Suppressor macrophage treated with lipopolysaccharide for 4 hours (primary cell): ENCODE results near the gene C14orf180.
"Not testable (repeated sequence)": the region's sequence is repeated elsewhere in the genome, so short reads cannot be mapped to it uniquely, and the experiment has no call there.

ENCODE experiments used
- DNase-seq: peaks from one replicate; pipeline ENCODE4 v3.0.0-alpha.2; 2020

C14orf180 gene

DNA sequence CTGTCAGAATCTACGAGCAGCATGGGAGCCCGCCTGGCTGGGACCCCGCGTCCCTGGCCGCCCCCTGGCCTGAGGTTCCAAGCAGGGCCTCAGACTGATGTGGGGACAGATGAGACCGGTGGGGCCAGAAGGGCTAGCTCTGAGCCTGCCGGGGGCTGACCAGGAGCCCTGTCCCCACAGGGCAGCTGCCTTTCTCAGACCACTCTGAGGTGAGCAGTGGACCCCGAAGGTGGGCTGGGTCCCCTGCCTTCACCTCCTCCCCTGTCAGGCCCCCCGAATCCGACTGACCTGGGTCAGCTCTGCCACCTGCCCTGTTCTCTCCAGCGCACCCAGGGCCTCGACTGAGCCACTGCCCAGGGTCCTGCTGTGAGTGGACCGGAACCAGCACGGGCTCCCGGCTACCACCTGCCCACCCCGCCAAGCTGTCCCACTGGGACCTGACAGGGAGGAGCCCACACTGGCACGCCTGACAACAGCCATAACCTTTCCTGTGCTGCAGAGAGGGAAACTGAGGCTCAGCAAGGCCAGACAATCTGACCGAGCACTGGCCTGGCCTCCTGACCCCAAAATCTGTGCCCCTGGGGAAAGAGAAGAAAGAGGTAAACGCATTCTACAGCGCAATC lies 54.7 kb downstream of the C14orf180 start:
- no peak for DNase-seq

DNA sequence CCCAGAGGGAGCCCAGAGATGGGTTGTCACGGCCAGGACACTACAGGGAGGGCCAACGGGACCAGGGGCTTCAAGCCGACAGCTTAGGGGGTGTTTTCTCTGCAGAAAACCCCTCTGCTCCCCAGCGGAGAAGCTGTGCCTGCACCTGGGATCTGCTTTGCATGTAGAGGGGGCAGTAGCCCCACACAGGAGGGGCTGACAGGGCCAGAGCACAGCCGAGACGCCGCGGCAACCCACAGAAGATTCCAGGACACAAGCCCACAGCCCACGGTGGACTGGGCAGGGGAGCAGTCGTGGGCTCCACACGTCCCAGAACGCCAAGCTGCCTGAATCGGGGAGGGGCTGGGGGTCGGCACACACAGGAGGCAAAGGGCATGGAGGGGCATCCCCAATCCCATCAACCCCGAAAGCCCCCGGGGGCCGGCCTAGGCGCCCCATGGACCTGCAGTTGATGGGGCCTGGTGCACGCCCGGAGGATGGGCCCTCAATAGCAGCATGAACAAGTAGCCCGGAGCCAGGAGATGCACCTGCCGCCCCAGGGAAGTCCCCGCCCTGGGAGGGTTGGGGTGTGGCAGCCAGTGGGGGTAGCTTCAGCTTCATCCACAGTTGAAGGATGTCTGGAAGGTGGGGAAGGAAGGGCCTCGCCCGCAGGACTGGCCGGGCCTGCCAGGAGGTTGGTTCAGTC lies 55.5 kb downstream of the C14orf180 start:
- no peak for DNase-seq

DNA sequence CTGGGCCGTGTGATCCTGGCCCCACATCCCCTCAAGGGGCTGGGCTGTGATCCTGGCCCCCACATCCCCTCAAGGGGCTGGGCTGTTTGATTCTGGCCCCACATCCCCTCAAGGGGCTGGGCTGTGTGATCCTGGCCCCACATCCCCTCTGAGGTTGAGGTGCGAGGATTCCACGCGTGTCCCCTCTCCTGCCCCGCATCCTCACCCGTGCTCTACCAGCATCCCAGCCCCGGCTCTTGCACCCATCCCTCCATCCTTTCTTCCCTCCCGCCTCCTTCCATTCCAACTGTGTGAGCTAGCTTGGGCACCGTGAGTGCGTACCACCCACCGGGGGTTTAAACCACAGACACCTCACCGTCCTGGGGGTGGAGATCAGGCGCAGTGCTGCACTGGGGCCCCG lies 56.2 kb downstream of the C14orf180 start:
- no peak for DNase-seq

DNA sequence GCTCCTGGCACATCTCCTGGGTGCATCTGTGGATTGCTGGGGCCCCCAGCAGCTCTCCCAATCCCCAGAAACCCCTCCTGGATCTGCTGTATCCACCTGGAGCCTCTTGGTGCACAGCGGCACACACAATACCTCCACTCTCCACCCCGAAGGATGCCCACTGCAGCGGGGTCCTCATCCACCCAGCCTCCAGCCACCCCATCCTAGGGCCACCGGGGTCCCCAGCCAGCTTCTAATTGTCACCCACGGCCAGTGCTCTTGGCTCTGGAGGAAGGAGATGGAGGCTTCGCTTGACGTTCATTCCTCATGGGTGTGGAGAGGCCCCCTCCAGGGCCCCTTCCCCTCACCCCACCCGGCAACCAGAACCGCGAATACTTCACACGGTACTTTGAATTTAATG lies 56.6 kb downstream of the C14orf180 start:
- DNase-seq: no peak

DNA sequence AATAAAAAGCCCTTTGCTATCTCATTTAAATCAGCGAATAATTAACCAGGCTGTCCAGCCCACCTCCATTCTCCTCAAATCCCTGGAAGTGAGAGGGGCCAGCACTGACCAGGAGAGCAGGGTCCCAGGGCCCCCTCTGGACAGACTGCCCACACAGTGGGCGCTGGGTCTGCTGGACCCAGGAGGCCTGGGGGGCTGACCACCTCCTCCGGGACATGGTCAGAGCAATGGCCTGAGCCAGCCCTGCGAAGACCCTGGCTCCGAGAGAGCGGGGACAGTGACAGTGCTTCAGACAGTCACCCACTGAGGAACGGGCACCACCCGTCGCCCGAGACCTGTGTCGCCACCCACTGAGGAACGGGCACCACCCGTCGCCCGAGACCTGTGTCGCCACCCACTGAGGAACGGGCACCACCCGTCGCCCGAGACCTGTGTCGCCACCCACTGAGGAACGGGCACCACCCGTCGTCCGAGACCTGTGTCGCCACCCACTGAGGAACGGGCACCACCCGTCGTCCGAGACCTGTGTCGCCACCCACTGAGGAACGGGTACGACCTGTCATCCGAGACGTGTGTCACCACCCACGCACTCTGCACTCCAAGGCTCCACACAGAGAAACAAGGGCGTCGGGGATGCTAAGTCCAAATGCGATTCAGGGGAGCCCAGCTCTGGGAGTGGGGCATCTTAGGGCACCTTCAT lies 57.4 kb downstream of the C14orf180 start:
- DNase-seq: not testable (repeated sequence)

DNA sequence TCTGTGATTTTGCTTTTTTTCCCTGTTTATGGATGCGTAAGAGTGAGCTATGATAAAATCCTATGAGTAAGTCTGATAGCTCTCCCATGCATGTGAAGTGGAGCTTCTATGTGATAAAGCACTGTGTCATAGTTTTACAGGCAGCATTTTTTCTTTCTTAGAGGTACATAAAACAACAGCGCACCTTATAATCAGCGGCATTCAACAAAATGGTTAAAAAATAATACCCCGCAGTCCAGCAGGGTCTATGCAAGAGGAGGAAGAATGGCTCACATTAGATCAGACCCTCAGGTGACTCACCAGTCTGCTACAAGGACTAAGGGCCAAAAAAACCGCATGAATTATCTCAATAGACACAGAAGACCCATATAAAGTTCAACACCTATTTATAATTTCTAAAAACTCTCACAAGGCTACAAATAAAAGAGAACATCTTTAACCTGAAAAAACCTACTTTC lies 58.0 kb downstream of the C14orf180 start:
- no peak for DNase-seq

DNA sequence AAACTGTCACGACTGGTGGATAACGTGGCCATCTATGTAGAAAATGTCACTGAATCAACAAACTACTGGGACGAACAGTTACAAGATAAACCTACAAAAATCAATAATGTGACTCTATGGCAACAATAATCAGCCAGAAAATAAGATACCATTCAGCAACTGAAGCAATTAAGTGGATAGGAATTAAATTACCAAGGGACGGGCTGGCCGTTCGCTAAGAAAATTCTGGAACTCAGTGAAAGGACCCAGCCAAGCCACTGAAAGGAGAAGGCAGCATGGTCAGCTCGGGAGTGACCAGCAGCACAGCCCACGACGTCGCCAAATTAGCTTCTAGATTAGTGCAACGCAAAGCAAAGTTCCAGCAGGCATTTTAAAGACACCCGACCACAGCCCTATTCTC lies 58.6 kb downstream of the C14orf180 start:
- no peak for DNase-seq

DNA sequence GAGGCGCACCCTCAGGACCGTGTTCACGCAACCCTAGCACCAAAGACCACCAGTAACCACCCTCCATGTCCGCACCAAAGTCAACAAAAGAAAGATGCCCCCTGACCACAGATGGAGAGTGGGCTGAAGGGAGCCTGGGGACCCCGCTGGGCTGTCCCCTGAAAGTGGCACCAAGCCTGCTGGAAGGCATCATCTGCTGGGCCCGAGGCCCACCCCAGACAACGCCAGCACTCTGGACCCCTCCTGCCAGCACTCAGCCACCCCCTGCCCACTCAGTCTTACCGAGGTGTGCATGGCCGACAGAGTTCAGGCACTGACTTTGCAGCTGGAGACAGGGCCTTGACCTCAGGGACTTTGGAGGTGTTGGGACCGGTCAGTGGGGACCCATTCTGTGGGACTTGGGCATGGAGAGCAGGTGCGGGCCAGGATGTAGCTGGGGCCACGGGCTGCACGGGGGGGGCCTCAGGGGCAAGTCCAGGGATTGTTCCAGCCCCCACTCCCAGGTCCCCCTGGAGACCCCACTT lies 59.4 kb downstream of the C14orf180 start:
- DNase-seq: no peak

DNA sequence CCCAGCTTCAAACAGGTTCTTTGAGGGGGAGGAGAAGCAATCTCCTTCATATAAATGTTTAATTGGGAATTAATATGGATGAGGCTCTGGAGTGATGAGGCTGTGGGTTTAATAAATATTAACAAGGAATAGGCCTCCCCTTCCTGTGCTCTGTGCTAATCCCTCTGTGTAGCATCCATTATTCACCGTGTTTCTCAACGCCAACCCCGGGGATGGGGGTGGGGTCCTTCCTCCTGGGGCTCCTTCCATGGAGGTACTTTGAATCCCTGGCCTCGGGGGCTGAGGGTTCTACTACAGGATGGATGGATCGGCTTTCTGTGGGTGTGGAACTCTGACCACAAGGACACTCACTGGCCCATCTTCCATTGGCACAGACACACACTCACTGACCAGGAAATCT lies 59.9 kb downstream of the C14orf180 start:
- DNase-seq: no peak
